Gastroesophageal sphincter (tissue), 4 donors: Measurements from ENCODE around the gene ATF7IP2. TPM values are rescaled to one million over a fixed set of nuclear protein-coding genes. Genes with fewer than 3 reads are reported as not detected.

ENCODE experiments used
- ATAC-seq: fragments of 150-250 bp; one replicate; pipeline ENCODE4 v1.9.1; 2016; ENCODE audit warnings: mild to moderate bottlenecking, moderate library complexity
- H3K27ac ChIP-seq, 4 donors: fragments of 200-600 bp; sonication (generic) in 3 of 4; 1 replicate in 3 of 4; 2 replicates in 1 of 4; pipeline ENCODE4 v1.5.1; 2016 to 2019
- H3K27me3 ChIP-seq: fragments of 200-600 bp; sonication (generic); one replicate; pipeline ENCODE4 v1.5.1; 2019
- H3K36me3 ChIP-seq, 2 donors: fragments of 200-600 bp; sonication (generic); one replicate each; pipeline ENCODE4 v1.5.1; 2019; ENCODE audit warnings: control low read depth in 1 of 2
- H3K4me1 ChIP-seq, 3 donors: fragments of 200-600 bp; sonication (generic); 1 replicate in 2 of 3; 2 replicates in 1 of 3; pipeline ENCODE4 v1.5.1; 2016 to 2019; ENCODE audit warnings: control low read depth in 2 of 3
- H3K4me3 ChIP-seq, 2 donors: fragments of 200-600 bp; sonication (generic); one replicate each; pipeline ENCODE4 v1.5.1; 2019; ENCODE audit warnings: mild to moderate bottlenecking in 1 of 2, moderate library complexity in 1 of 2
- H3K9me3 ChIP-seq, 3 donors: fragments of 200-600 bp; sonication (generic); one replicate each; pipeline ENCODE4 v1.5.1; 2017 to 2019; ENCODE audit warnings: control low read depth in 2 of 3
- CTCF ChIP-seq, 4 experiments: fragments of 200-600 bp in 2 of 4; fragments of 450-650 bp in 2 of 4; sonication (generic) in 1 of 4; IDR thresholded peaks; one replicate each; pipeline ENCODE4 v1.5.1; 2017 to 2019; ENCODE audit warnings: antibody characterized with exemption in 4 of 4, mild to moderate bottlenecking in 2 of 4, moderate library complexity in 2 of 4
- EP300 ChIP-seq: sonication (generic); formaldehyde crosslinking; IDR thresholded peaks from one replicate; pipeline ENCODE4 v1.6.1; 2017; ENCODE audit warnings: antibody characterized with exemption, mild to moderate bottlenecking
- POLR2A ChIP-seq, 2 donors: fragments of 450-650 bp; IDR thresholded peaks; one replicate each; pipeline ENCODE4 v1.6.1; 2017; ENCODE audit warnings: antibody characterized with exemption in 2 of 2, mild to moderate bottlenecking in 2 of 2, moderate library complexity in 1 of 2
- POLR2AphosphoS5 ChIP-seq: sonication (generic); formaldehyde crosslinking; IDR thresholded peaks from one replicate; pipeline ENCODE4 v1.6.1; 2017; ENCODE audit warnings: antibody characterized with exemption
- WGBS, 2 donors: methylation state at CpG; one replicate each; pipeline ENCODE4 v1.1.5; 2018; ENCODE audit warnings: low coverage in 1 of 2; 5-methylcytosine and 5-hydroxymethylcytosine counted together
- total RNA-seq, 4 donors: library from RNA; depleted of rRNA; stranded (reverse); fragments of >200 nt; gene quantifications; one replicate each; pipeline ENCODE4 v1.1.0, GENCODE V29; 2016

ATF7IP2 gene
- total RNA-seq, 4 donors from 2014 or later: 4.6 to 11.2 (median 7.2) TPM

DNA sequence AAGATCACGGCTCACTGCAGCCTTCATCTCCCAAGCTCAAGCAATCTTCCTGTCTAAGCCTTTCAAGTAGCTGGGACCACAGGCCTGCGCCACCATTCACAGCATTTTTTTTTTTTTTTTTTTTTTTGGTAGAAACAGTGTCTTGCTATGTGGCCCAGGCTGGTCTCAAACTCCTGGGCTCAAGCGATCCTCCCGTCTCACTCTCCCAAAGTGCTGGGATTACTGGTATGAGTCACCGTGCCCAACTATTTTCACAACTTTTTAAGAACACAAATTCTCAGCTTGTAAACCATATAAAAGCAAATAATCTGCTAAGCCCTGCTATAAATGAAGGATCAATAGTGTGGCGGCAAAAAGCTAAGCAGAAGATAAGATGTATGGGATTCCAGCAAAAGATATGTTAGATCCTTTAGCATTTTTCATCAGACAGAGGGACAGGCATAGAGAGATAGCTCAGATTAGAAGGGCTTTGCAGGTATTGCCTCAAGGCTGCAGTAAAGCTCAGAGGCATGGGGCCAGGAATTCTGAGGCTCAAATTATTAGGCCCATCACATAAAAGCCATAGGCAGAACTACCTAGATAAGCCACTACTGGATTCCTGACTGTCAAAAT, 139.5 kb downstream of the ATF7IP2 start:
- Histone ChIP-seq H3K9me3 (no peaks in the 10 kb centered on the region), H3K4me3 (no peak overlapping the region), H3K36me3 (peaks cover 0 to 67% of the 10 kb centered on the region in 2 donors), H3K27ac (no peak overlapping the region), H3K4me1 (peaks cover 0 to 3% (median 0%) of the 10 kb centered on the region in 3 donors), H3K27me3 (no peaks in the 10 kb centered on the region)
- WGBS, 2 donors: 93 to 96% methylated on average over 3 to 5 of the region's 6 CpGs
- TF ChIP-seq EP300: no peak
- no peak for TF ChIP-seq POLR2AphosphoS5
- no peak for TF ChIP-seq CTCF (IDR thresholded peaks at IDR 0.05)
- no peak for ATAC-seq

DNA sequence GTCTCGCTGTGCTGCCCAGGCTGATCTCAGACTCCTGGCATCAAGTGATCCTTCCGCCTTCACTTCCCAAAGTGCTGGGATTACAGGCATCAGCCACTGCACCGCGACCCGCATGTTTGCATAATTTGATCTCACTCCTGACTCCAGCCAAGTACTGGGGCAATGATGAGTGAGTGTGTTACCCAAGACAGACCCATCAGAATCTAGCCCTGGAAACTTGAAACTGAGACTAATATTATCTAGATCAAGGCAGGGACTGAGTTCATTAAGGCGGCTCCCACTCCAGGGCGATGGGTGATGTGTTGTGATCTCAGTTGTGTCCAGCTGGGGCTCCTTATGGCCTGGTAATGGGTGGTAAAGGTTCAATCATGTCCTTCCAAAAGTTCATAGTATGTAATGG, 141.1 kb downstream of the ATF7IP2 start:
- H3K36me3 ChIP-seq: peaks cover 0 to 84% of the 10 kb centered on the region in 2 donors
- H3K27ac ChIP-seq: no peak overlapping the region
- TF ChIP-seq POLR2AphosphoS5 (no peak), EP300 (no peak), POLR2A (IDR thresholded peaks at IDR 0.05) (no peak), CTCF (IDR thresholded peaks at IDR 0.05) (no peak)
- no peak overlapping the region for H3K4me3 ChIP-seq
- WGBS, 2 donors: 95% methylated on average over 4 of the region's 7 CpGs; no CpG with 5 or more reads in 1 of the 2 donors
- ATAC-seq: no peak
- no peaks in the 10 kb centered on the region for H3K9me3 ChIP-seq
- H3K4me1 ChIP-seq: peaks cover 0 to under 1% (median 0%) of the 10 kb centered on the region in 3 donors
- H3K27me3 ChIP-seq: no peaks in the 10 kb centered on the region

DNA sequence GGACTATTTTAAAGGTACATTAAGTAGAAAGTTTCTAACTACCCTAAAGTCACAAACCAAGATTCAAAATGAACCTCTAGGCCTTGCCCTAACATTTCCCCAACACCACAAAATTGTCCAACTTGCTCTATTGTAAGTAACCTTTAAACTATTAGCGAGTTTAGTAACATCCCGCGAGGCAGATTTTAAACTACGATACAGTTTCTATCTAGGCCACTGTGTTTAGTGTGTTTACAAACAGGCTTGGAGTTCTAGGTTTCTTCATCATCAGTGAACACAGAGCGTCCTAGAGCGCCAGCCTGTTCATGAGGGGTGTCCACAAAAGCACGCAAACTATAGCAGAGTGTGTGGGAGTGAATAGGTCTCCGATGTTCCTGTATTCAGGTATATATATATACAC, 142.8 kb downstream of the ATF7IP2 start:
- Histone ChIP-seq H3K4me3 (no peak overlapping the region), H3K27ac (no peak overlapping the region), H3K36me3 (peaks cover 0 to 91% of the 10 kb centered on the region in 2 donors), H3K4me1 (no peaks in the 10 kb centered on the region), H3K27me3 (no peaks in the 10 kb centered on the region), H3K9me3 (no peaks in the 10 kb centered on the region)
- 94% methylated on average over 7 to 8 of the region's 8 CpGs for WGBS, 2 donors
- TF ChIP-seq POLR2AphosphoS5 (no peak), CTCF (IDR thresholded peaks at IDR 0.05) (no peak), POLR2A (IDR thresholded peaks at IDR 0.05) (no peak), EP300 (no peak)
- no peak for ATAC-seq

- Histone ChIP-seq H3K27me3 (no peaks in the 10 kb centered on the region), H3K27ac (no peak overlapping the region), H3K9me3 (no peaks in the 10 kb centered on the region), H3K36me3 (peaks cover 0 to 91% of the 10 kb centered on the region in 2 donors), H3K4me1 (no peaks in the 10 kb centered on the region), H3K4me3 (no peak overlapping the region)
- WGBS, 2 donors: no CpG with 5 or more reads among the region's 1 CpG
- no peak for TF ChIP-seq POLR2A (IDR thresholded peaks at IDR 0.05)
- no peak for ATAC-seq
Observed at GRCh38 chr16:10529895-10530669, 144.2 kb downstream of the ATF7IP2 start.

DNA sequence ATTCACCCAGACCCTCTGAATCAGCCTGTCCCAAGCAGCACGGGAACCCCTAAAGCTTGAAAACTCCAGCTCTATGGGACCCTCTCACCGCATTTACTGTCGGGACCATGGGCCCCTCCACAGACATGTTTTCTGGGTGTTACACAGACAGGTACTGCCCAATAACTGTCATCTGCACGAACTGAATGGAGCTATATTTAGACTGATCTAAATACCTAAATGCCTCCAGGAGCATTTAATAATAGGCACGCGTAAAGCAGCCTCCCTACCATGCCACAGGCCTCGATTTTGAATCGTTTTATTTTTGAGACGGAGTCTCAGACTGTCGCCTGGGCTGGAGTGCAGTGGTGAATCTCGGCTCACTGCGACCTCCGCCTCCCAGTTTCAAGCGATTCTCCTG, 144.8 kb downstream of the ATF7IP2 start:
- 81 to 87% methylated on average over 4 to 7 of the region's 14 CpGs for WGBS, 2 donors
- H3K27ac ChIP-seq: no peak overlapping the region

More for the DNA sequence above, 144.8 kb downstream of the ATF7IP2 start:
- H3K4me3 ChIP-seq: no peak overlapping the region
- no peaks in the 10 kb centered on the region for H3K4me1 ChIP-seq
- peaks cover 0 to 91% of the 10 kb centered on the region in 2 donors for H3K36me3 ChIP-seq
- H3K27me3 ChIP-seq: no peaks in the 10 kb centered on the region
- ATAC-seq: no peak
- TF ChIP-seq EP300 (no peak), POLR2A (IDR thresholded peaks at IDR 0.05) (no peak), POLR2AphosphoS5 (no peak), CTCF (IDR thresholded peaks at IDR 0.05) (no peak)
- H3K9me3 ChIP-seq: no peaks in the 10 kb centered on the region
